HG03066 (cell line): ENCODE data around the gene TBCA.

Experiments used
- ATAC-seq: cut with Tn5 transposase; IDR thresholded peaks from one replicate; pipeline ENCODE4 v1.9.1; 2021; ENCODE audit warnings: low read depth; ENCODE audit not compliant: unreplicated experiment

TBCA gene

DNA sequence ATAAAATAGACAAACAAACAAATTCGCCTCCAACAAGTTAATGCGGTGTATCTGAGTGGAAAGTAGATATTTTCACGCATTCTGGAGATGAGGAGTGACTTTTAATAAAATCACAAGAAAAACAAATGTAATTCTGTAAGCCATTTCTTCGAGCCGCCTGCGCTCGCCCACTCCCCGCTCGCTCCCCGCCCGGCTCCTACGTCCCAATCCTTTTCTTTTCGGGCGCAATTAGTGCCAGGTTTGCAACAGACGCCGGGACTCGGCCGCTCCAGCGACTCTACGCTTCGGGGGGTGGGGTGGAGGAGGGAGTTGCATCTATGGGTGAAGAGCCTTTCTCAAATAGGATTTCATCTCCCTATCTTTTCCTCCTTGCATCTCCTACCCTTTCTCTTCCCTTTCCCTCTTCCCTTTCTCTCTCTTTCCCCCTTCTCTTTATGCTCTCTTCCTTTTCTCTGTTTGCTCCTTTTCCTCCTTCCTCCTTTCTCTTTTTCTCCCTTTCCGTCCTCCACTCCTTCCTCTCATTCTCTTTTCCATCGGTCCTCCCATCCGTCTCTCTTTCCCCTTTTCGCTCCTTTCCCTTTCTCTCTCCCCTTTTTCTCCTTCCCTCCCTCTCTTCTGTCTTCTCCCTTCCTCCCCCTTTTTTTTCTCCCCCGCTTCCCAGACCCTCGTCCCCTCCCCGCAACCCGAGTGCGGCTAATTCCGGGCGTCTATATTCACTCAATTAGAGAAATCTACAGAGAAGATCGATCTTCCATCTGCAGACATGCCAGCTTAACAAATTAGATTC is 131.6 kb downstream of the TBCA start:
- no peak for ATAC-seq

DNA sequence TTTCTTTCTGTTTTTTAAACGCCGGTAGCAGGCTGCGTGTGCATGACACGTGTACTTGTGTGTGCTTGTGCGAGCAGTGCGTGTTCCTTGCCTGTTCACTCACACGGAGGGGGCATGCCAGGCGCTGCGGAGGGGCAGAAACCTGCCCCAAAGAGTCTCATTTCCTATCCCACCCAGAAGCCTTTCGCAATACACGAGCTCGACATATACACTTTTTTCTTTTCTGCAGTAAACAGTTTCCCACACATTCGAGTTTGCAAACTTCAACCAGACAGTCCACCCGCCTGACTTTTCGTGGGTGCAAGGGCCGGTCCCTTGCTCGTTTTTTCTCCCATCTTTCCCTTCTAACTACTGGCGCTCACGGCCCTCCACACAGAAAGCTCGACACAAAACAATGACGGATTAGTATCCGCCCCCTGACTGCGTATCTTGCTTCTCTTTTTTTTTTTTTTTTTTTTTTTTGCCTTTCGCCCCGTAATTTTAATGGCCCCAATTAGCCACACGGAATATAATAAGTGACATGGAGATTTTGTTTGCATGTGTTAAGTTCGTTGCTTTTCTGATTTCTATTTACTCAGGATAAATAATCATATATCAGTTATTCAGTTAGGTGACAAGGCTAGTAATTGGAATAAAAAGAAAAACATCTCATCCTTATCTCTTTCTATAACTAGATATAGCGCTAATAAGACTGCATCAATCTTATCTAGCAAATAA is 132.3 kb downstream of the TBCA start:
- ATAC-seq = no peak

DNA sequence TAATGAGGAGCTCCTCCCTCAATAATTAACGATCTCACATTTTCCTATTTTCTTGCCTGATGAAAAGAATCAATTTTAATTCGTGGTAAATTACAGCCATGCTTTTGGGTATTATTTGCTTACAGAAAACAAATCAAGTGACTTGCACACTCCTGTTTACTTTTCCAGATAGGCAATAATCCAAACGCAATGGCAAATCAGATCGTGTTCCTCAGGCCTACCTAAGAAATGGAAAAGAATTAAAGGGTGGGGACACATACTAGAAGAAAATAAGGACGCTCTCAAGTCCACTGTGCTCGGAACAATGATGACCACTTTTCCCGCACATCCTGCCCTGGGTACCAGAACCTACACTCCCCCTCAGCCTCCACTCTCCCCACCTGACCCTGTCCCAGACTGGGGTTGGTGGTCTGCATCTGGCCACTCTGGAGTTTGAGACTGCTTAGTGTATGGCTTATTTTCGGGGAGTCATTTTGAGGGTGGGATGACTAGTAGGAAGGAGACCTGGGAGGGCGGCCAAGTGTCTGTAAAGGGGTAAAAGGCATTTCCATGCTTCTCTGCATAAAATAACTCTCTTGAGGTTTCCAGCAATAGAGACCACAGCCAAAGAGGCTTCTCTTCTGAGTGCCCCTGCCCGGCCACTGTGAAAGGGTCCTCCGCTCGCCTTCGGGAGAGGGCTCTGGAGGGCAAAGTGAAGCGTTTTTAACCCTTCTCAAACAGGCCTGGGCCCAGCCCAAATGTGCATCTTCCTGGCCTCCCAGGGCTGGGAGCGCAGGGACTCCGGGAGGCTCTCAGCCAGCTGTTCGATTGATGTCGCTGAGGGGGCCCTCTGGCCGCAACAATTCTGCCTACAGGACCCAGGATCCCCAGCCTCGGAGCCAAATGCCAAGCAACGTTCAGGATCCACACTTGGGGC is 133.1 kb downstream of the TBCA start:
- no peak for ATAC-seq

DNA sequence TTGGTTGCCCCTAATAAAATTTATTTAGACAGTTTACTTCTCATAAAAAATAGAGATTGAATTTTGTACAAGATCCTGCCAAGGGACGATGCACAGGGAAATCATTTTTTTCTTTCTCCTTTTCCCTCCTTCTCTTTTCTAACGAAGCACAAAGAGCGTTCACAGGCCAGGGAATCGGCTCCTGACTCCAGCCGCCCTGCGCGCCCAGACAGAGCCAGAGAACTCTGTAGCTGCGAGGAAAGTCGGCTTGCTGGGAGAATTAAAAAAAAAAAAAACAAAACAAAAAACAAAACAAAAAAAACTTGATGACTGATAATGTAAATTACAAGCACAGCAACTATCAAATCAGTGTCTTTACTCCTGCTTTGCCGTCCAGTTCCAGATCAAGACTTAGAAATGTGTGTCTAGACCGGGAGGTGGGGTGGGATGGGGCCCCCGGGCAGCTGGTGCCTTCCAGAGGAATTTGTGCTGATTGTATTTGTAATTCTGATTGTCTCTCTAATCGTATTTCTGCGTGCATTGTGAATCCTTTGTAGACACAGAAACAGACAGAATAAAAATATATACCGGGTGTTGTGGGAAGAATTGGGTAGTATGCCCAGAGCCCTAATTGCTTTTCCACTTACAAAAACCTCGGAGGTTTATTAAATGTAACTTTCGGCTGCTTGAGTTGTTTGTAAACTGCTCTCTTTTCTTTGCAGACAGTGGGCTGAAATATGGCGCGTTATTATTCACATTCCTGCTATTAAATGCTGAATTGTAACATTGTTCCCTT is 134.0 kb downstream of the TBCA start:
- ATAC-seq = no peak

DNA sequence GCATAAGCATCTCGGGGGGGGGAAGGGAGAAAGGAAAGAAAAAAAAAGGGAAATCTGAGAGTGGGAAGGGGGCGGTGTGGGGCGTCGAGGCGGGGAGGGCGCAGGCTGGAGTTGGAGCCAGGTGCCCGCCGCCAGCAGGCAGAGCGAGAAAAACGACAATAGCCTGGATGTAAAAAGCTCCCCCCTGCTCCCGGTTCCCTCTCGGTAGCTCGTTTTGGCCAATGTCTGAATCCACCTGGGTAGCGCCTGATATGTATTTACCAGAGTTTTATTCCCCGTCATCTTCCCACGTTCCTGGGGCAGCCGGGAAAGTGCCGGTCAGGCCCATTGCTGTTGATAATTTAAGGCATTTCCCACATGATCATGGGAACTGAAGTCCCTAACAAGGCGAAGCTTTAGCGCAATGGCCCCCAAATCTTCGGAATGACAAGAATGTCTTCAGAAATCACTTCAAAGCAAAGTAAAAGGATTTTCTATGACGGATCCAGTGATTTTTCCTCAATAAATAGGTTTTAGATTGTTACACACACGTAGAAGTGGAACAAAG is 134.7 kb downstream of the TBCA start:
- ATAC-seq = no peak
